Endothelial cell of umbilical vein (primary cell): ENCODE data around the gene MGAM2. TPM values are rescaled to one million over a fixed set of nuclear protein-coding genes. Genes with fewer than 3 reads are reported as not detected.

ENCODE experiments used
- BruUV-seq: library from RNA; stranded (reverse); fragments of 400-500 nt; replicated peaks from 2 replicates; lab custom pipeline; 2021; lab: Mats Ljungman, UMichigan
- CTCF ChIA-PET: fragments of 300-600, 350-600 bp; sonication (Branson Sonifier 250); formaldehyde crosslinking; loops from one replicate; lab custom pipeline; 2021; ENCODE audit warnings: antibody characterized with exemption, inconsistent platforms; lab: Charles Lee
- POLR2A ChIA-PET: fragments of 300-600, 350-600 bp; sonication (Branson Sonifier 250); formaldehyde crosslinking; loops from one replicate; lab custom pipeline; 2021; ENCODE audit warnings: antibody characterized with exemption, inconsistent platforms; lab: Charles Lee
- DNase-seq: peaks from one replicate; pipeline ENCODE4 v3.0.0-alpha.2; 2011; ENCODE audit warnings: low read depth, low spot score
- FAIRE-seq: peaks from 2 replicates; lab custom pipeline; 2011; peaks lifted over from hg19 to GRCh38; lab: Jason Lieb, UNC
- H2AFZ ChIP-seq: 2 replicates; pipeline ENCODE4 v1.6.0; 2012; ENCODE audit warnings: low read depth, low read length, control low read depth, inconsistent platforms
- H3K27ac ChIP-seq: 2 replicates; pipeline ENCODE4 v1.5.1; 2011; ENCODE audit warnings: low read depth, mild to moderate bottlenecking, control low read depth, low read length, moderate library complexity; ENCODE audit not compliant: insufficient read depth
- H3K27me3 ChIP-seq, 2 experiments: 2 replicates each; pipeline versions ENCODE4 v1.6.0 to v1.6.1; 2011; ENCODE audit warnings: low read length in 2 of 2, mixed read lengths in 1 of 2; ENCODE audit not compliant: control insufficient read depth in 2 of 2, insufficient read depth in 2 of 2
- H3K36me3 ChIP-seq, 2 experiments: 2 replicates in 1 of 2; 3 replicates in 1 of 2; pipeline ENCODE4 v1.5.1; 2011; ENCODE audit warnings: low read length in 2 of 2, mild to moderate bottlenecking in 1 of 2, moderate library complexity in 1 of 2; ENCODE audit not compliant: control insufficient read depth in 2 of 2, insufficient read depth in 2 of 2; ENCODE audit errors: extremely low read depth in 1 of 2
- H3K4me1 ChIP-seq: 3 replicates; pipeline ENCODE4 v1.5.1; 2011; ENCODE audit warnings: mild to moderate bottlenecking, low read length; ENCODE audit not compliant: control insufficient read depth, insufficient read depth; ENCODE audit errors: extremely low read depth
- H3K4me2 ChIP-seq: 2 replicates; pipeline ENCODE4 v1.6.1; 2011; ENCODE audit warnings: low read length, control low read depth, mixed read lengths; ENCODE audit not compliant: insufficient read depth
- H3K4me3 ChIP-seq, 3 experiments: fragments of 200-600 bp in 1 of 3; sonication (generic), shearing (Covaris generic) in 1 of 3; replicated peaks in 1 of 3; 2 replicates each; pipeline ENCODE4 v1.5.1; 2011 to 2016; ENCODE audit warnings: control low read depth in 3 of 3, low read length in 3 of 3, mild to moderate bottlenecking in 2 of 3, inconsistent platforms in 1 of 3, low read depth in 1 of 3, moderate library complexity in 1 of 3; ENCODE audit not compliant: insufficient read depth in 1 of 3
- H3K79me2 ChIP-seq: 2 replicates; pipeline ENCODE4 v1.6.0; 2012; ENCODE audit warnings: low read length, inconsistent platforms; ENCODE audit not compliant: control insufficient read depth, insufficient read depth
- H3K9ac ChIP-seq: replicated peaks from 2 replicates; pipeline ENCODE3; 2011; ENCODE audit warnings: low read length, control low read depth; ENCODE audit not compliant: insufficient read depth; ENCODE audit errors: extremely low read depth
- H3K9me1 ChIP-seq: replicated peaks from 3 replicates; pipeline ENCODE4 v1.6.0; 2011; ENCODE audit warnings: mild to moderate bottlenecking, low read length; ENCODE audit not compliant: control insufficient read depth, insufficient read depth; ENCODE audit errors: extremely low read depth
- H3K9me3 ChIP-seq: replicated peaks from 2 replicates; pipeline ENCODE4 v1.5.1; 2012; ENCODE audit warnings: low read length, inconsistent platforms; ENCODE audit not compliant: control insufficient read depth, insufficient read depth
- H4K20me1 ChIP-seq: replicated peaks from 2 replicates; pipeline ENCODE3; 2011; ENCODE audit warnings: mild to moderate bottlenecking, low read length; ENCODE audit not compliant: control insufficient read depth, insufficient read depth; ENCODE audit errors: extremely low read depth
- EZH2 ChIP-seq: IDR thresholded peaks from 2 replicates; pipeline ENCODE4 v1.6.1; 2012; ENCODE audit warnings: borderline replicate concordance, low read depth, mild to moderate bottlenecking, moderate library complexity, low read length, inconsistent platforms; ENCODE audit not compliant: severe bottlenecking
- FOS ChIP-seq: IDR thresholded peaks from 2 replicates; pipeline ENCODE4 v1.6.1; 2011; ENCODE audit warnings: mild to moderate bottlenecking, low read length, moderate library complexity, borderline replicate concordance; ENCODE audit not compliant: insufficient read depth
- GATA2 ChIP-seq: IDR thresholded peaks from 2 replicates; pipeline ENCODE4 v1.7.0; 2011; ENCODE audit warnings: low read depth, mild to moderate bottlenecking, moderate library complexity, mixed read lengths, low read length; ENCODE audit not compliant: insufficient read length, insufficient read depth
- JUN ChIP-seq: IDR thresholded peaks from 2 replicates; pipeline ENCODE4 v1.6.1; 2011; ENCODE audit warnings: borderline replicate concordance, low read depth; ENCODE audit not compliant: insufficient read length, insufficient read depth
- MYC ChIP-seq: IDR thresholded peaks from one replicate; pipeline ENCODE4 v1.6.1; 2011; ENCODE audit warnings: mild to moderate bottlenecking, low read depth, low read length
- POLR2A ChIP-seq: IDR thresholded peaks from 2 replicates; pipeline ENCODE4 v1.6.1; 2012; ENCODE audit warnings: low read depth, mild to moderate bottlenecking, control low read depth, low read length
- POLR2AphosphoS5 ChIP-seq: IDR thresholded peaks from 2 replicates; pipeline ENCODE4 v1.6.1; 2012; ENCODE audit warnings: low read depth, mild to moderate bottlenecking, control low read depth, low read length, moderate library complexity; ENCODE audit not compliant: insufficient read depth
- dilution Hi-C: fragments of 300-500 bp; cut with MboI; formaldehyde crosslinking; loops from one replicate; pipeline ENCODE4 v1.15.0; 2019; ENCODE audit warnings: low sequenced_read_pairs; ENCODE audit not compliant: extremely low pct_ligation_motif_present
- intact Hi-C: fragments of 100-400 bp; cut with micrococcal nuclease; formaldehyde crosslinking; loops from one replicate; pipeline ENCODE4 v1.10.0; 2022
- polyA plus RNA-seq, 4 experiments: library from polyadenylated mRNA; depleted of rRNA in 3 of 4; stranded (reverse) in 3 of 4; unstranded in 1 of 4; fragments of >200 nt; gene quantifications; 2 replicates each; pipeline versions ENCODE4 v1.2.1 to v1.2.3, GENCODE V29; 2011 to 2012; ENCODE audit warnings: missing spikeins in 1 of 4
- total RNA-seq: library from RNA; stranded (reverse); gene quantifications from 2 replicates; pipeline ENCODE4 v1.2.3, GENCODE V29; 2021
- TF ChIP-seq, protein P1 (sequence below): IDR thresholded peaks from 2 replicates; pipeline ENCODE4 v1.6.1; 2011; ENCODE audit not compliant: insufficient read depth, insufficient read length
- TF ChIP-seq, protein P2 (sequence below), 2 donors: IDR thresholded peaks; 1 replicate in 1 of 2; 2 replicates in 1 of 2; pipeline ENCODE4 v1.5.1; 2011; ENCODE audit warnings: low read length in 2 of 2, mild to moderate bottlenecking in 2 of 2, moderate library complexity in 2 of 2, control low read depth in 1 of 2, inconsistent platforms in 1 of 2, low read depth in 1 of 2; ENCODE audit not compliant: insufficient read depth in 1 of 2; ENCODE audit errors: extremely low read depth in 1 of 2

The MGAM2 gene
- total and polyA plus RNA-seq, 2 donors (not counting 3 experiments of a cell fraction or from before 2014, with no cell fraction given) = not detected

DNA sequence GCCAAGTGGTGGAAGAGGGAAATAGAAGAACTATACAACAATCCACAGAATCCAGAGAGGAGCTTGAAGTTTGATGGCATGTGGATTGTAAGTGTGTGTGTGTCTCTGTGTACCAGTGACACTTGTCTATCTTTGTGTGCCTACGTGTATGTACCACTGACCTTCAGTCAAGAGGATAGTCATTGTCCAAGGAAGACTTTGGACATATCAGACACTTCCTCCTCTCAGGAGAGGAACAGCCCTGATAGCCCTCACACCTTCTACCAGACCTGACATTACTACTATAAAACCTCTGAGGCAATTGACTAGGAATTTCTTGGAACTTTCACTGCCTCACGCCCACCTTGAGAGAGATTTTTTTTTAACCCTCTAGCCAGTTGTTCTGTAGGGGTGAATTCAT, 19.6 kb upstream of the MGAM2 start:
- no peak overlapping the region for H3K4me3 ChIP-seq
- CTCF ChIA-PET = no interaction called here
- H3K36me3 ChIP-seq = no peaks in the 10 kb centered on the region
- no peaks in the 10 kb centered on the region for H3K9me3 ChIP-seq
- no peak overlapping the region for H3K27ac ChIP-seq
- dilution Hi-C loops (no loop called here), intact Hi-C loops (no loop called here)
- POLR2A ChIA-PET = no interaction called here
- H4K20me1 ChIP-seq = no peaks in the 10 kb centered on the region
- no peak for FAIRE-seq
- no peak overlapping the region for H2AFZ ChIP-seq
- DNase-seq = no peak
- H3K9me1 ChIP-seq = no peaks in the 10 kb centered on the region
- H3K4me1 ChIP-seq = no peaks in the 10 kb centered on the region
- no peaks in the 10 kb centered on the region for H3K27me3 ChIP-seq
- TF ChIP-seq JUN (no peak), EZH2 (no peak), POLR2A (no peak), POLR2AphosphoS5 (no peak), FOS (no peak), GATA2 (no peak), MYC (no peak)
- TF ChIP-seq, protein P1, sequence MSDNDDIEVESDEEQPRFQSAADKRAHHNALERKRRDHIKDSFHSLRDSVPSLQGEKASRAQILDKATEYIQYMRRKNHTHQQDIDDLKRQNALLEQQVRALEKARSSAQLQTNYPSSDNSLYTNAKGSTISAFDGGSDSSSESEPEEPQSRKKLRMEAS = no peak
- TF ChIP-seq, protein P2, sequence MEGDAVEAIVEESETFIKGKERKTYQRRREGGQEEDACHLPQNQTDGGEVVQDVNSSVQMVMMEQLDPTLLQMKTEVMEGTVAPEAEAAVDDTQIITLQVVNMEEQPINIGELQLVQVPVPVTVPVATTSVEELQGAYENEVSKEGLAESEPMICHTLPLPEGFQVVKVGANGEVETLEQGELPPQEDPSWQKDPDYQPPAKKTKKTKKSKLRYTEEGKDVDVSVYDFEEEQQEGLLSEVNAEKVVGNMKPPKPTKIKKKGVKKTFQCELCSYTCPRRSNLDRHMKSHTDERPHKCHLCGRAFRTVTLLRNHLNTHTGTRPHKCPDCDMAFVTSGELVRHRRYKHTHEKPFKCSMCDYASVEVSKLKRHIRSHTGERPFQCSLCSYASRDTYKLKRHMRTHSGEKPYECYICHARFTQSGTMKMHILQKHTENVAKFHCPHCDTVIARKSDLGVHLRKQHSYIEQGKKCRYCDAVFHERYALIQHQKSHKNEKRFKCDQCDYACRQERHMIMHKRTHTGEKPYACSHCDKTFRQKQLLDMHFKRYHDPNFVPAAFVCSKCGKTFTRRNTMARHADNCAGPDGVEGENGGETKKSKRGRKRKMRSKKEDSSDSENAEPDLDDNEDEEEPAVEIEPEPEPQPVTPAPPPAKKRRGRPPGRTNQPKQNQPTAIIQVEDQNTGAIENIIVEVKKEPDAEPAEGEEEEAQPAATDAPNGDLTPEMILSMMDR (IDR thresholded peaks at IDR 0.05; ENCODE audit: extremely low read depth in 1 of 2, insufficient read depth in 1 of 2, low read depth in 1 of 2, low read length in 2 of 2) = no peak
- BruUV-seq = no TSS peak
- H3K9ac ChIP-seq = no peak overlapping the region
- no peaks in the 10 kb centered on the region for H3K79me2 ChIP-seq
- no peak overlapping the region for H3K4me2 ChIP-seq
